ENCODE results near the gene BABAM2. TPM values are rescaled to one million over a fixed set of nuclear protein-coding genes. Genes with fewer than 3 reads are reported as not detected.
"Not testable (repeated sequence)": the region's sequence is repeated elsewhere in the genome, so short reads cannot be mapped to it uniquely, and the experiment has no call there.

Gene BABAM2
- total RNA-seq, 4 donors from 2014 or later = 35.5 to 44.9 (median 39.9) TPM

GRCh38 chr2:27966466-27966865, 75.9 kb downstream of the BABAM2 start:
- no peak for TF ChIP-seq POLR2AphosphoS5 (IDR thresholded peaks at IDR 0.05)
- no peak for TF ChIP-seq POLR2A (IDR thresholded peaks at IDR 0.05; ENCODE audit: low read depth)
- no peak for TF ChIP-seq EP300 (IDR thresholded peaks at IDR 0.05)
- TF ChIP-seq, protein P1, sequence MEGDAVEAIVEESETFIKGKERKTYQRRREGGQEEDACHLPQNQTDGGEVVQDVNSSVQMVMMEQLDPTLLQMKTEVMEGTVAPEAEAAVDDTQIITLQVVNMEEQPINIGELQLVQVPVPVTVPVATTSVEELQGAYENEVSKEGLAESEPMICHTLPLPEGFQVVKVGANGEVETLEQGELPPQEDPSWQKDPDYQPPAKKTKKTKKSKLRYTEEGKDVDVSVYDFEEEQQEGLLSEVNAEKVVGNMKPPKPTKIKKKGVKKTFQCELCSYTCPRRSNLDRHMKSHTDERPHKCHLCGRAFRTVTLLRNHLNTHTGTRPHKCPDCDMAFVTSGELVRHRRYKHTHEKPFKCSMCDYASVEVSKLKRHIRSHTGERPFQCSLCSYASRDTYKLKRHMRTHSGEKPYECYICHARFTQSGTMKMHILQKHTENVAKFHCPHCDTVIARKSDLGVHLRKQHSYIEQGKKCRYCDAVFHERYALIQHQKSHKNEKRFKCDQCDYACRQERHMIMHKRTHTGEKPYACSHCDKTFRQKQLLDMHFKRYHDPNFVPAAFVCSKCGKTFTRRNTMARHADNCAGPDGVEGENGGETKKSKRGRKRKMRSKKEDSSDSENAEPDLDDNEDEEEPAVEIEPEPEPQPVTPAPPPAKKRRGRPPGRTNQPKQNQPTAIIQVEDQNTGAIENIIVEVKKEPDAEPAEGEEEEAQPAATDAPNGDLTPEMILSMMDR (IDR thresholded peaks at IDR 0.05) = no peak
- intact Hi-C loops (cut with DNase I) = no loop called here
- H3K9me3 ChIP-seq = no peaks in the 10 kb centered on the region
- H3K36me3 ChIP-seq = no peaks in the 10 kb centered on the region
- no peaks in the 10 kb centered on the region for H3K27me3 ChIP-seq
- H3K4me1 ChIP-seq = peaks cover 10 to 15% (median 13%) of the 10 kb centered on the region in 4 donors
- H3K27ac ChIP-seq (replicated peaks in 1 of 4) = no peak overlapping the region
- 65% methylated on average over 3 of the region's 3 CpGs for WGBS
- no peak overlapping the region for H3K4me3 ChIP-seq
- no peak for DNase-seq (ENCODE audit: extremely low spot score)

DNA sequence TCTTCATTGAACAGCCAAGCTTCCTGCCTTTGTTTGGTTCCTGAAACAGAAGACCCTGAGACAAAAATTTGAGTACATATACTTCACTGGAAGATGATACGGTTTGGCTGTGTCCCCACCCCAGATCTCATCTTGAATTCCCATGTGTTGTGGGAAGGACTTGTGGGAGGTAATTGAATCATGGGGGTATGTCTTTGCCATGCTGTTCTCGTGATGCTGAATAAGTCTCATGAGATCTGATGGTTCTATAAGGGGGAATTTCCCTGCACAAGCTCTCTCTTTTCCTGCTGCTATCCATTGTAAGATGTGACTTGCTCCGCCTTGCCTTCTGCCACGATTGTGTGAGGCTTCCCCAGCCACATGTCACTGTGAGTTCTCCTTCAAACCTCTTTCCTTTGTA, 76.5 kb downstream of the BABAM2 start:
- intact Hi-C loops (cut with DNase I) = no loop called here
- Histone ChIP-seq H3K27me3 (no peaks in the 10 kb centered on the region), H3K36me3 (no peaks in the 10 kb centered on the region), H3K9me3 (no peaks in the 10 kb centered on the region), H3K27ac (replicated peaks in 1 of 4) (no peak overlapping the region), H3K4me1 (peaks cover 10 to 15% (median 13%) of the 10 kb centered on the region in 4 donors), H3K4me3 (no peak overlapping the region)
- no peak for TF ChIP-seq POLR2AphosphoS5 (IDR thresholded peaks at IDR 0.05)
- no peak for TF ChIP-seq EP300 (IDR thresholded peaks at IDR 0.05)
- TF ChIP-seq, protein P1 (IDR thresholded peaks at IDR 0.05) = no peak
- no peak for TF ChIP-seq POLR2A (IDR thresholded peaks at IDR 0.05; ENCODE audit: low read depth)
- 84% methylated on average over 4 of the region's 4 CpGs for WGBS
- no peak for DNase-seq (ENCODE audit: extremely low spot score)

DNA sequence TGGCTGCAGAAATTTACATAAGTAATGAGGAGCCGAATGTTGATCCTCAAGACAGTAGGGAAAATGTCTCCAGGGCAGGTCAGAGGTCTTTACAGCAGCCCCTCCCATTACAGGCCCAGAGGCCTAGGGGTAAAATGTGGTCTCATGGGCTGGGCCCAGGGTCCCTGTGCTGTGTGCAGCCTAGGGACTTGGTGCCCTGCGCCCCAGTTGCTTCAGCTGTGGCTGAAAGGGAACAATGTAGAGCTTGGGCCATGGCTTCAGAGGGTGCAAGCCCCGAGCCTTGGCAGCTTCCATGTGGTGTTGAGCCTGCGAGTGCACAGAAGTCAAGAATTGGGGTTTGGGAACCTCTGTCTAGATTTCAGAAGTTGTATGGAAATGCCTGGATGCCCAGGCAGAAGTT, 77.5 kb downstream of the BABAM2 start:
- H3K27me3 ChIP-seq; H3K36me3 ChIP-seq; H3K4me3 ChIP-seq; H3K9me3 ChIP-seq; DNase-seq (ENCODE audit: extremely low spot score); intact Hi-C loops (cut with DNase I); H3K27ac ChIP-seq (replicated peaks in 1 of 4): not testable (repeated sequence)
- H3K4me1 ChIP-seq = peaks cover 10 to 17% (median 13%) of the 10 kb centered on the region in 4 donors
- 98% methylated on average over 4 of the region's 4 CpGs for WGBS

- DNase-seq (ENCODE audit: extremely low spot score); intact Hi-C loops (cut with DNase I); H3K9me3 ChIP-seq; H3K27me3 ChIP-seq; H3K4me3 ChIP-seq; H3K36me3 ChIP-seq; H3K27ac ChIP-seq (replicated peaks in 1 of 4): not testable (repeated sequence)
- WGBS = 98% methylated on average over 2 of the region's 2 CpGs
- H3K4me1 ChIP-seq = peaks cover 10 to 17% (median 13%) of the 10 kb centered on the region in 4 donors
Observed at GRCh38 chr2:27968957-27969356, 78.4 kb downstream of the BABAM2 start.

GRCh38 chr2:27972311-27972710, 81.8 kb downstream of the BABAM2 start:
- H3K4me3 ChIP-seq = no peak overlapping the region
- peaks cover 0 to 6% (median 3%) of the 10 kb centered on the region in 4 donors for H3K4me1 ChIP-seq
- intact Hi-C loops (cut with DNase I) = no loop called here
- no peak for DNase-seq (ENCODE audit: extremely low spot score)
- TF ChIP-seq, protein P1 (IDR thresholded peaks at IDR 0.05) = no peak
- TF ChIP-seq POLR2A (IDR thresholded peaks at IDR 0.05; ENCODE audit: low read depth) (no peak), EP300 (IDR thresholded peaks at IDR 0.05) (no peak), POLR2AphosphoS5 (IDR thresholded peaks at IDR 0.05) (no peak)
- no peaks in the 10 kb centered on the region for H3K9me3 ChIP-seq
- H3K36me3 ChIP-seq = no peaks in the 10 kb centered on the region
- 77% methylated on average over 2 of the region's 2 CpGs for WGBS
- H3K27ac ChIP-seq (replicated peaks in 1 of 4) = no peak overlapping the region
- H3K27me3 ChIP-seq = no peaks in the 10 kb centered on the region

- Histone ChIP-seq H3K27me3 (no peaks in the 10 kb centered on the region), H3K36me3 (no peaks in the 10 kb centered on the region), H3K4me1 (peaks cover 0 to 2% (median 0%) of the 10 kb centered on the region in 4 donors), H3K4me3 (no peak overlapping the region), H3K9me3 (no peaks in the 10 kb centered on the region), H3K27ac (replicated peaks in 1 of 4) (no peak overlapping the region)
- WGBS = 87% methylated on average over 3 of the region's 3 CpGs
- intact Hi-C loops (cut with DNase I) = no loop called here
- no peak for DNase-seq (ENCODE audit: extremely low spot score)
- TF ChIP-seq POLR2A (IDR thresholded peaks at IDR 0.05; ENCODE audit: low read depth) (no peak), POLR2AphosphoS5 (IDR thresholded peaks at IDR 0.05) (no peak), EP300 (IDR thresholded peaks at IDR 0.05) (no peak)
- TF ChIP-seq, protein P1 (IDR thresholded peaks at IDR 0.05) = no peak
Observed at GRCh38 chr2:27973592-27973991, 83.1 kb downstream of the BABAM2 start.

All from esophagus muscularis mucosa (tissue), 4 donors.